HCT116 (cell line): ENCODE results near the gene IL1RL1. TPM values are rescaled to one million over a fixed set of nuclear protein-coding genes. Genes with fewer than 3 reads are reported as not detected.

Experiments
- ATAC-seq: fragments of 200-7000 bp; cut with Tn5 transposase; 2 replicates; pipeline ENCODE4 v1.9.1; 2020; ENCODE audit warnings: mild to moderate bottlenecking, moderate library complexity
- BruUV-seq: library from RNA; stranded (reverse); fragments of 400-500 nt; replicated peaks from 2 replicates; lab custom pipeline; 2021; lab: Mats Ljungman, UMichigan
- CTCF ChIA-PET: fragments of 300-600 bp; sonication (Branson Sonifier 250); formaldehyde crosslinking; loops from one replicate; lab custom pipeline; 2021; ENCODE audit warnings: antibody characterized with exemption; lab: Charles Lee
- POLR2A ChIA-PET: fragments of 300-600, 350-600 bp; sonication (Branson Sonifier 250); formaldehyde crosslinking; loops from one replicate; lab custom pipeline; 2021; ENCODE audit warnings: antibody characterized with exemption; lab: Charles Lee
- RAD21 ChIA-PET, 2 experiments: fragments of 300-600 bp; sonication (Branson Sonifier 250); formaldehyde crosslinking; loops; one replicate each; lab custom pipeline; 2023; ENCODE audit warnings: low total read pairs in 2 of 2; ENCODE audit not compliant: uncharacterized antibody in 2 of 2, unreplicated experiment in 2 of 2, low non-redundant PET in 1 of 2; lab: Charles Lee
- DNase-seq: peaks from one replicate; pipeline ENCODE4 v3.0.0-alpha.2; 2010; ENCODE audit warnings: low read depth, low spot score
- H2AFZ ChIP-seq: fragments of 200-600 bp; shearing (Covaris generic), sonication (generic); 2 replicates; pipeline ENCODE4 v1.6.1; 2017; ENCODE audit warnings: low read depth, mixed run types, mixed read lengths, antibody characterized with exemption, low read length; ENCODE audit not compliant: poor library complexity, severe bottlenecking
- H3K27ac ChIP-seq: 2 replicates; pipeline ENCODE4 v1.5.1; 2012; ENCODE audit warnings: low read depth, low read length
- H3K27me3 ChIP-seq: fragments of 200-600 bp; sonication (generic); 2 replicates; pipeline ENCODE4 v1.6.1; 2016; ENCODE audit warnings: mixed run types, low read length, mixed read lengths; ENCODE audit not compliant: insufficient read depth
- H3K36me3 ChIP-seq, 2 experiments: fragments of 200-500 bp in 1 of 2; fragments of 200-600 bp in 1 of 2; sonication (Bioruptor generic) in 1 of 2; sonication (generic) in 1 of 2; 2 replicates each; pipeline versions ENCODE4 v1.5.1 to v1.6.1; 2014 to 2016; ENCODE audit warnings: low read length in 2 of 2, inconsistent platforms in 1 of 2, mixed read lengths in 1 of 2, mixed run types in 1 of 2; ENCODE audit not compliant: insufficient read depth in 2 of 2, control insufficient read depth in 1 of 2
- H3K4me1 ChIP-seq, 2 experiments: fragments of 200-600 bp in 1 of 2; sonication (generic) in 1 of 2; 2 replicates each; pipeline versions ENCODE4 v1.5.1 to v1.6.1; 2012 to 2017; ENCODE audit warnings: low read length in 2 of 2, inconsistent platforms in 1 of 2, mild to moderate bottlenecking in 1 of 2, mixed read lengths in 1 of 2, mixed run types in 1 of 2, moderate library complexity in 1 of 2; ENCODE audit not compliant: insufficient read depth in 2 of 2, control insufficient read depth in 1 of 2
- H3K4me2 ChIP-seq: fragments of 200-600 bp; sonication (generic); 2 replicates; pipeline ENCODE4 v1.6.1; 2017; ENCODE audit warnings: mixed run types, low read length, mixed read lengths
- H3K4me3 ChIP-seq, 2 experiments: fragments of 200-600 bp in 1 of 2; sonication (generic) in 1 of 2; replicated peaks in 1 of 2; 2 replicates each; pipeline ENCODE4 v1.5.1; 2011 to 2016; ENCODE audit warnings: low read length in 2 of 2, control low read depth in 1 of 2, low read depth in 1 of 2, mild to moderate bottlenecking in 1 of 2, mixed read lengths in 1 of 2, mixed run types in 1 of 2
- H3K79me2 ChIP-seq: fragments of 200-600 bp; sonication (generic); 2 replicates; pipeline ENCODE4 v1.6.1; 2017; ENCODE audit warnings: mild to moderate bottlenecking, mixed run types, low read length, moderate library complexity, mixed read lengths; ENCODE audit not compliant: insufficient read depth
- H3K9ac ChIP-seq: fragments of 200-600 bp; sonication (generic); 2 replicates; pipeline ENCODE4 v1.6.1; 2016; ENCODE audit warnings: low read length, mixed read lengths
- H3K9me2 ChIP-seq: fragments of 200-600 bp; sonication (generic), shearing (Covaris generic); 2 replicates; pipeline ENCODE4 v1.6.1; 2017; ENCODE audit warnings: mixed run types, mild to moderate bottlenecking, moderate library complexity; ENCODE audit not compliant: insufficient read depth
- H3K9me3 ChIP-seq, 2 experiments: fragments of 200-500 bp in 1 of 2; fragments of 200-600 bp in 1 of 2; sonication (Bioruptor generic) in 1 of 2; sonication (generic) in 1 of 2; 2 replicates each; pipeline ENCODE4 v1.6.1; 2014 to 2017; ENCODE audit warnings: low read length in 2 of 2, mixed read lengths in 2 of 2, inconsistent platforms in 1 of 2, low read depth in 1 of 2, mild to moderate bottlenecking in 1 of 2, mixed run types in 1 of 2, moderate library complexity in 1 of 2; ENCODE audit not compliant: control insufficient read depth in 1 of 2, insufficient read depth in 1 of 2
- H4K20me1 ChIP-seq: fragments of 200-600 bp; sonication (generic), shearing (Covaris generic); 2 replicates; pipeline ENCODE4 v1.6.1; 2017; ENCODE audit warnings: mixed run types, mild to moderate bottlenecking, moderate library complexity; ENCODE audit not compliant: insufficient read depth
- CBX3 ChIP-seq: IDR thresholded peaks from 2 replicates; pipeline ENCODE4 v1.6.1; 2012; ENCODE audit warnings: low read depth
- CEBPB ChIP-seq: IDR thresholded peaks from 2 replicates; pipeline ENCODE4 v1.6.1; 2012; ENCODE audit warnings: low read depth
- CTCF ChIP-seq, 3 experiments: fragments of 200-600 bp in 1 of 3; sonication (generic) in 1 of 3; IDR thresholded peaks in 2 of 3; conservative IDR thresholded peaks in 1 of 3; 2 replicates each; pipeline ENCODE4 v1.5.1; 2012 to 2017; ENCODE audit warnings: low read depth in 2 of 3, low read length in 2 of 3, antibody characterized with exemption in 1 of 3, borderline replicate concordance in 1 of 3, control low read depth in 1 of 3, mild to moderate bottlenecking in 1 of 3, mixed read lengths in 1 of 3, mixed run types in 1 of 3, moderate library complexity in 1 of 3; ENCODE audit not compliant: insufficient read depth in 1 of 3
- EZH2 ChIP-seq: fragments of 200-600 bp; sonication (generic); IDR thresholded peaks from 2 replicates; pipeline ENCODE4 v1.6.1; 2017; ENCODE audit warnings: antibody characterized with exemption, mixed run types
- FOSL1 ChIP-seq: IDR thresholded peaks from 2 replicates; pipeline ENCODE4 v1.6.1; 2012; ENCODE audit warnings: low read depth
- POLR2A ChIP-seq: IDR thresholded peaks from 2 replicates; pipeline ENCODE4 v1.7.0; 2011; ENCODE audit warnings: borderline replicate concordance; ENCODE audit not compliant: insufficient read depth, insufficient read length; ENCODE audit errors: extremely low read depth
- POLR2AphosphoS5 ChIP-seq: IDR thresholded peaks from 2 replicates; pipeline ENCODE4 v1.6.1; 2011; ENCODE audit warnings: mild to moderate bottlenecking, low read depth, low read length, moderate library complexity
- SP1 ChIP-seq: IDR thresholded peaks from 2 replicates; pipeline ENCODE4 v1.6.1; 2012; ENCODE audit warnings: low read depth
- ZFX ChIP-seq: fragments of 450-650 bp; IDR thresholded peaks from 2 replicates; pipeline ENCODE4 v1.6.1; 2017
- intact Hi-C: fragments of 100-400 bp; cut with micrococcal nuclease; formaldehyde crosslinking; loops from 2 replicates; pipeline ENCODE4 v1.10.0; 2022
- total RNA-seq: library from RNA; stranded (reverse); gene quantifications from one replicate; pipeline ENCODE4 v1.2.1, GENCODE V29; 2021; ENCODE audit not compliant: unreplicated experiment
- TF ChIP-seq, protein P1 (sequence below): IDR thresholded peaks from 2 replicates; pipeline ENCODE4 v1.6.1; 2012; ENCODE audit warnings: low read depth

Gene IL1RL1
- total RNA-seq, 1 experiment from 2014 or later: not detected

GRCh38 chr2:102277202-102277700 is 34.1 kb upstream of the IL1RL1 start:
- POLR2A ChIA-PET: no interaction called here
- DNase-seq (no peak), ATAC-seq (no peak)
- Histone ChIP-seq H3K9ac (no peak overlapping the region), H3K9me3 (no peaks in the 10 kb centered on the region), H4K20me1 (no peaks in the 10 kb centered on the region), H3K9me2 (no peaks in the 10 kb centered on the region), H2AFZ (no peak overlapping the region), H3K27me3 (peaks cover 12% of the 10 kb centered on the region), H3K27ac (no peak overlapping the region), H3K36me3 (no peaks in the 10 kb centered on the region), H3K4me1 (no peaks in the 10 kb centered on the region), H3K4me3 (no peak overlapping the region), H3K79me2 (no peaks in the 10 kb centered on the region), H3K4me2 (no peak overlapping the region)
- intact Hi-C loops: no loop called here
- CTCF ChIA-PET: no interaction called here
- TF ChIP-seq CEBPB: no peak
- TF ChIP-seq, protein P1, sequence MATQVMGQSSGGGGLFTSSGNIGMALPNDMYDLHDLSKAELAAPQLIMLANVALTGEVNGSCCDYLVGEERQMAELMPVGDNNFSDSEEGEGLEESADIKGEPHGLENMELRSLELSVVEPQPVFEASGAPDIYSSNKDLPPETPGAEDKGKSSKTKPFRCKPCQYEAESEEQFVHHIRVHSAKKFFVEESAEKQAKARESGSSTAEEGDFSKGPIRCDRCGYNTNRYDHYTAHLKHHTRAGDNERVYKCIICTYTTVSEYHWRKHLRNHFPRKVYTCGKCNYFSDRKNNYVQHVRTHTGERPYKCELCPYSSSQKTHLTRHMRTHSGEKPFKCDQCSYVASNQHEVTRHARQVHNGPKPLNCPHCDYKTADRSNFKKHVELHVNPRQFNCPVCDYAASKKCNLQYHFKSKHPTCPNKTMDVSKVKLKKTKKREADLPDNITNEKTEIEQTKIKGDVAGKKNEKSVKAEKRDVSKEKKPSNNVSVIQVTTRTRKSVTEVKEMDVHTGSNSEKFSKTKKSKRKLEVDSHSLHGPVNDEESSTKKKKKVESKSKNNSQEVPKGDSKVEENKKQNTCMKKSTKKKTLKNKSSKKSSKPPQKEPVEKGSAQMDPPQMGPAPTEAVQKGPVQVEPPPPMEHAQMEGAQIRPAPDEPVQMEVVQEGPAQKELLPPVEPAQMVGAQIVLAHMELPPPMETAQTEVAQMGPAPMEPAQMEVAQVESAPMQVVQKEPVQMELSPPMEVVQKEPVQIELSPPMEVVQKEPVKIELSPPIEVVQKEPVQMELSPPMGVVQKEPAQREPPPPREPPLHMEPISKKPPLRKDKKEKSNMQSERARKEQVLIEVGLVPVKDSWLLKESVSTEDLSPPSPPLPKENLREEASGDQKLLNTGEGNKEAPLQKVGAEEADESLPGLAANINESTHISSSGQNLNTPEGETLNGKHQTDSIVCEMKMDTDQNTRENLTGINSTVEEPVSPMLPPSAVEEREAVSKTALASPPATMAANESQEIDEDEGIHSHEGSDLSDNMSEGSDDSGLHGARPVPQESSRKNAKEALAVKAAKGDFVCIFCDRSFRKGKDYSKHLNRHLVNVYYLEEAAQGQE: no peak
- no peak for TF ChIP-seq CBX3
- BruUV-seq: no TSS peak
- RAD21 ChIA-PET: no interaction called here

DNA sequence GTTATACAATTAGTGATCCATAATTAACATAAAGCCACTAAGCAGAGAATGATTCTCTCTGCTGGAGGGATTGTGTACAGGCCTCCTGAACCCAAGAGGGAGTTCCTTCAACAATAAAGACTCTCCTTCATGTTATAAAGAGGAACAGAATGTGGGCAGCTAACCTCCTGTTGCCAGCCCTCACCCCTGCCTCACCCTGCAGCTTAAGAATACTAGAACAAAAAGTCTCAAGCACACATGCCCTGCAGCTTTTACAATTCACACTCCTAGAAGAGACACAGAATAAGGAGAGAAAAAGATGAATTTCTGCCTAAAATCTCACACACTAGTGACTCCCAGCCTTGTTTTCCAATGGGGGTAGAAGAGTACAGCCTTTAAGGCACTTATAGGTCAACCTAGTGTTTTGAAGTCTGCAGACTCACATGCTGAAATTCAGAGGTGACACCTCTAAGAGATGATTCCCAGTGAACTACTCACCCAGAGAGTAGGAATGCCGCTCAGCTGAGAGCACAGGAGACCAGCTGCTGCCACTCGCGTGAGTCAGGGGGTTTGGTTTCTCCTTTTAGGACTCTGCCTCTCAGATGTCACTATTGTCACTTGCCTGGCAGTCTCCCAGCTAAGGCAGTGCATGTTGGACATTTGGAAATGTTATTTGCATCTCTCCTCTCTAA is 32.5 kb upstream of the IL1RL1 start:
- H3K36me3 ChIP-seq: no peaks in the 10 kb centered on the region
- no peaks in the 10 kb centered on the region for H3K9me3 ChIP-seq
- H3K27ac ChIP-seq: no peak overlapping the region
- ChIA-PET POLR2A (no interaction called here), RAD21 (no interaction called here), CTCF (no interaction called here)
- DNase-seq (no peak), ATAC-seq (no peak)
- H3K4me1 ChIP-seq: no peaks in the 10 kb centered on the region
- intact Hi-C loops: no loop called here
- H3K9ac ChIP-seq: no peak overlapping the region
- H3K9me2 ChIP-seq: no peaks in the 10 kb centered on the region
- H3K4me3 ChIP-seq: no peak overlapping the region
- no peaks in the 10 kb centered on the region for H4K20me1 ChIP-seq
- BruUV-seq: no TSS peak
- H3K4me2 ChIP-seq: no peak overlapping the region
- H3K79me2 ChIP-seq: no peaks in the 10 kb centered on the region
- peaks cover 12% of the 10 kb centered on the region for H3K27me3 ChIP-seq
- H2AFZ ChIP-seq: no peak overlapping the region
- TF ChIP-seq EZH2 (no peak), CEBPB (no peak), ZFX (no peak), CTCF (IDR thresholded peaks at IDR 0.05 in 2 of 3, conservative IDR thresholded peaks at IDR 0.05 in 1 of 3; ENCODE audit: borderline replicate concordance in 1 of 3, insufficient read depth in 1 of 3, low read depth in 2 of 3, low read length in 2 of 3) (no peak), POLR2AphosphoS5 (no peak), POLR2A (no peak), FOSL1 (no peak), SP1 (no peak)
- TF ChIP-seq, protein P1: no peak
